ENCODE data around the gene TMEM239.

The TMEM239 gene

DNA sequence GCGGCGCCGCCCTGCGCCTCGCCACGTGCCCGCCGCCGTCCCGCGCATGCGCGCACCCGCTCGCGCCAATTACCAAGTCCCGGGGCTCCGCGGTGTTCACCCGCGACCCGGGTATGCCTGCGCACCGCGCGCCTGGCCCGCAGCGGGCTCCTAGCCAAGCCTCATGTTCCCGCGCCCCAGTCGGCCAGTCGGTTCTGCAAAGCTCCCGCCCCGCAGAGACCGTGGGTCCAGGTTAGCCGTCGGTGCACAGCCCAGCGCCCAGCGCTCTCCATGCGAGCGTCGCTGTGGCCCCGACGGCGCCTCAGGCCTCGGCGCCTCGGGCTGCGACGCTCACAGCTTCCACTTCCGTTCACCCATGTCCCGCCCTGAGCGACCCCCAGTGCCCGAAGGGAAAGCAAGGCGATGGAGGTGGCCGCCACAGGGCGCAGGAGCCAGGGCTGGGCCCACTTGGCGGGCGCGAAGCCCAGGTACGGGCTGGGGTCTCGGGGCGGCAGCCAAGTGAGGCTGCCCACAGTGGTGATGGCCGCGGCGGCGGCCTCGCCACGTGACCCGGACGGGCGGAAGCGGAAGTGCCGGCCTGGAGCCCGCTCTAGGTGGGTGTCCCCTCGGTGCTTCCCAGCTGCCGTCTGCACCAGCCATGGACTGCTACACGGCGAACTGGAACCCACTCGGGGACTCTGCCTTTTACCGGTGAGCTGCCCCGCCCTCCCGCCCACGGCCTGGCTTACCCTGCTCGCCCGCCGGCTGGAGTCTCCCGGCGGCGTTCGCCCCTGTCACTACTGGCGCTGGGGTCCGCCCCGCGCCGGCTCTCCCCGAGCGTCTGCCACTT, 24.2 kb downstream of the TMEM239 start, which contains the start of the genes PCED1A and VPS16:
TSS of gene PCED1A (minus strand) at position 518 of the 829 bp plus-strand sequence. CDS start 743 bp downstream, outside the sequence.
TSS of gene VPS16 (plus strand) at position 608 of the 829 bp plus-strand sequence. CDS start at position 638, 30 bp downstream.
- H3K4me1 ChIP-seq (ENCODE audit: insufficient read depth, poor library complexity, severe bottlenecking): peaks cover 4% of the 10 kb centered on the region
- peak within 1 kb of the TSS; percentile 38 for H3K27ac ChIP-seq (ENCODE audit: poor library complexity, severe bottlenecking)
- H3K36me3 ChIP-seq (ENCODE audit: low read depth): peaks cover 10% of the 10 kb centered on the region
- peak within 1 kb of the TSS; percentile 70 for H3K4me3 ChIP-seq (ENCODE audit: severe bottlenecking)
- H3K9me3 ChIP-seq (ENCODE audit: severe bottlenecking): no peaks in the 10 kb centered on the region
- H3K27me3 ChIP-seq (ENCODE audit: insufficient read depth, poor library complexity, severe bottlenecking): no peaks in the 10 kb centered on the region
- DNase-seq (ENCODE audit: low spot score): no peak
- TF ChIP-seq, protein P1, sequence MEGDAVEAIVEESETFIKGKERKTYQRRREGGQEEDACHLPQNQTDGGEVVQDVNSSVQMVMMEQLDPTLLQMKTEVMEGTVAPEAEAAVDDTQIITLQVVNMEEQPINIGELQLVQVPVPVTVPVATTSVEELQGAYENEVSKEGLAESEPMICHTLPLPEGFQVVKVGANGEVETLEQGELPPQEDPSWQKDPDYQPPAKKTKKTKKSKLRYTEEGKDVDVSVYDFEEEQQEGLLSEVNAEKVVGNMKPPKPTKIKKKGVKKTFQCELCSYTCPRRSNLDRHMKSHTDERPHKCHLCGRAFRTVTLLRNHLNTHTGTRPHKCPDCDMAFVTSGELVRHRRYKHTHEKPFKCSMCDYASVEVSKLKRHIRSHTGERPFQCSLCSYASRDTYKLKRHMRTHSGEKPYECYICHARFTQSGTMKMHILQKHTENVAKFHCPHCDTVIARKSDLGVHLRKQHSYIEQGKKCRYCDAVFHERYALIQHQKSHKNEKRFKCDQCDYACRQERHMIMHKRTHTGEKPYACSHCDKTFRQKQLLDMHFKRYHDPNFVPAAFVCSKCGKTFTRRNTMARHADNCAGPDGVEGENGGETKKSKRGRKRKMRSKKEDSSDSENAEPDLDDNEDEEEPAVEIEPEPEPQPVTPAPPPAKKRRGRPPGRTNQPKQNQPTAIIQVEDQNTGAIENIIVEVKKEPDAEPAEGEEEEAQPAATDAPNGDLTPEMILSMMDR (IDR thresholded peaks at IDR 0.05; ENCODE audit: poor library complexity, severe bottlenecking): no peak
- ATAC-seq (ENCODE audit: low read depth): peak; percentile 99

DNA sequence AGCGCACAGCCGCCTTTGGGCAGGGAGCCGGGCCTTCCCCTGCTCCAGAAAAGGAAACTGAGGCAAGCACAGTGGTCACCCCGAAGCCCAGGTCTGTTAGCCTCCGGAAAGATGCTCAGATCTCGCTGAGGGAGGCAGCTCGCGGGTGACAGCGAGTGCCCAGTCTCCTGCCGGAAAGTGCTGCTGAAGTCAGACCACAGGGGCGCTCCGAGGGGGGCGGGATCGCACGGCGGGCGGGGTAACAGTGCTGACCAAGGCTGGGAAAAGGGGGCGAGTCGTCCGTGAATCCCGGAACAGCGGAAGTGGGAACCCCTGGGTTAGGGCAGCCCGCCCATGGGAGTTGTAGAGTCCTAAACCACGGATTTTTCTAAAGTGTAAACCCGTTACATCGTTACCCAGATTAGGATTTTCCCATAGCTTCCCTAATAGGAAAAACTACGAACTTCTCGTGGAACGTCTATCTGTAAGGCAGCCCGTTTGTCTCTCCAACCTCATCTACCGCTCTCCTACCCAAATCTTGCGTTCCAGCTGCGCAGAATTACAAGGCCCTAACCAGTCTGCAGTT, 24.9 kb downstream of the TMEM239 start:
- H3K9me3 ChIP-seq (ENCODE audit: severe bottlenecking): no peaks in the 10 kb centered on the region
- ATAC-seq (ENCODE audit: low read depth) (peak; percentile 46), DNase-seq (ENCODE audit: low spot score) (no peak)
- TF ChIP-seq, protein P1 (IDR thresholded peaks at IDR 0.05; ENCODE audit: poor library complexity, severe bottlenecking): no peak
- peak overlapping the region; percentile 38 for H3K27ac ChIP-seq (ENCODE audit: poor library complexity, severe bottlenecking)
- H3K4me3 ChIP-seq (ENCODE audit: severe bottlenecking): peak overlapping the region; percentile 70
- H3K36me3 ChIP-seq (ENCODE audit: low read depth): peaks cover 10% of the 10 kb centered on the region
- H3K27me3 ChIP-seq (ENCODE audit: insufficient read depth, poor library complexity, severe bottlenecking): no peaks in the 10 kb centered on the region
- peaks cover 4% of the 10 kb centered on the region for H3K4me1 ChIP-seq (ENCODE audit: insufficient read depth, poor library complexity, severe bottlenecking)

DNA sequence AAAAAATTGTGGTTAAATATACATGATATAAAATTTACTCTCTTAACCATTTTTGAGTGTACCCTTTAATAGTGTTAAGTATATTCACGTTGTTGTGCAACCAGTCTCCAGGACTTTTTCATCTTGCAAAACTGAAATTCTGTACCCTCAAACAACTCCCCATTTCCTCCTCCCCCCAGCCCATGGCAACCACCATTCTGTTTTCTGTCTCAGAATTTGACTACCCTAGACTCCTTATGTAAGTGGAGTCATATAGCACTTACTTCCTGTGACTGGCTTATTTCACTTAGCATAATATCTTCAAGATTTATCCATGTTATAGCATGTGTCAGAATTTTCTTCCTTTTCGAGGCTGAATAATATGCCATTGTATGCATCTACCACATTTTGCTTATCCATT, 29.4 kb downstream of the TMEM239 start:
- TF ChIP-seq, protein P1 (IDR thresholded peaks at IDR 0.05; ENCODE audit: poor library complexity, severe bottlenecking): no peak
- Histone ChIP-seq H3K4me1 (ENCODE audit: insufficient read depth, poor library complexity, severe bottlenecking) (no peaks in the 10 kb centered on the region), H3K4me3 (ENCODE audit: severe bottlenecking) (no peak overlapping the region), H3K9me3 (ENCODE audit: severe bottlenecking) (no peaks in the 10 kb centered on the region), H3K27me3 (ENCODE audit: insufficient read depth, poor library complexity, severe bottlenecking) (no peaks in the 10 kb centered on the region), H3K36me3 (ENCODE audit: low read depth) (no peaks in the 10 kb centered on the region), H3K27ac (ENCODE audit: poor library complexity, severe bottlenecking) (no peak overlapping the region)
- DNase-seq (ENCODE audit: low spot score): no peak
- no peak for ATAC-seq (ENCODE audit: low read depth)

DNA sequence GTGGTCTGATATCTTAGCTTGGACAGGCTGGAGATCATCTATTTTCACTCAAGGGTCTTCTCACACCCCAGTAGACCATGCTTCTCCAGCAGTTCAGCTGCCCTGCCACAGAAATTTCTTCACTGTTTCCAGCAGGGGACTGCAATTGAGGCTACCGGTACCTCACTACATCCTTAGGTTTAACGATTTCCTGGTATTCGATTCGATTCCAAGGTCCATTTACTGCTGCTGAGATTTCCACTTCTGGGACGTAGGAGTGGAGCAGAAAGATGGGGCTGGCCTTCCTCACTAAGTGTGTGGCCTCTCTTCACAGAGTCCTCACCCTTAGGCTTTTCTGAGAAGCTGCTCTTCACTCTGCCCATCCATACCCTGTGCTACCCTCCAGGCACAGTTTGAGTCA, 30.5 kb downstream of the TMEM239 start:
- Histone ChIP-seq H3K27me3 (ENCODE audit: insufficient read depth, poor library complexity, severe bottlenecking) (no peaks in the 10 kb centered on the region), H3K4me1 (ENCODE audit: insufficient read depth, poor library complexity, severe bottlenecking) (no peaks in the 10 kb centered on the region), H3K4me3 (ENCODE audit: severe bottlenecking) (no peak overlapping the region), H3K27ac (ENCODE audit: poor library complexity, severe bottlenecking) (no peak overlapping the region), H3K36me3 (ENCODE audit: low read depth) (no peaks in the 10 kb centered on the region), H3K9me3 (ENCODE audit: severe bottlenecking) (no peaks in the 10 kb centered on the region)
- ATAC-seq (ENCODE audit: low read depth): no peak
- TF ChIP-seq, protein P1 (IDR thresholded peaks at IDR 0.05; ENCODE audit: poor library complexity, severe bottlenecking): no peak
- no peak for DNase-seq (ENCODE audit: low spot score)

Measured in RWPE2 (cell line).